Ishikawa (cell line): ENCODE measurements around the gene NEUROG3.

Experiments used
- TEAD4 ChIP-seq: IDR thresholded peaks from 2 replicates; pipeline ENCODE4 v1.6.1; 2012
- TF ChIP-seq, protein P1 (sequence below): IDR thresholded peaks from 2 replicates; pipeline ENCODE4 v1.6.1; 2012
- TF ChIP-seq, protein P2 (sequence below): IDR thresholded peaks from 2 replicates; pipeline ENCODE4 v1.6.1; 2012

Gene NEUROG3

GRCh38 chr10:69533658-69534057 lies 39.6 kb downstream of the NEUROG3 start:
- TF ChIP-seq, protein P1, sequence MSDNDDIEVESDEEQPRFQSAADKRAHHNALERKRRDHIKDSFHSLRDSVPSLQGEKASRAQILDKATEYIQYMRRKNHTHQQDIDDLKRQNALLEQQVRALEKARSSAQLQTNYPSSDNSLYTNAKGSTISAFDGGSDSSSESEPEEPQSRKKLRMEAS: no peak
- TF ChIP-seq TEAD4: no peak

DNA sequence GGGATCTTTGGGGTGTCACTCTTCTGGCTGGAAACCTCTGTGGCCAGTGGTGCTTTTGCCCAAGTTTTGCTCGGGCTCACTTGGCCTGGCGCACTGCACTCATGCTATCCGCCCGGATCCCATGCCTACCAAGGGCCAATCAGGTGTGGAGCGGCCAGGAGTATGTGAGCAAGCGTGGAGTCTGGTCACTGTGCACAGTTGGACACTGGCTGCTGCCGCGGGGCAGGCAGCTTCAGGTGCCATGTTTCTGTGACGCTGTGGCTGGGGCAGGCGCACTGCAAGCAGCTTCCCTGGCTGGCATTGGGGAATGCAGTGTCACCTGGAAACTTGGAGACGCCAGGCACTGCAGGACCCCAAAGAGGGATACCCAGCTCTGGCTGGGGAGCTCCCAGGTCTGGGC lies 45.3 kb downstream of the NEUROG3 start:
- TF ChIP-seq, protein P2, sequence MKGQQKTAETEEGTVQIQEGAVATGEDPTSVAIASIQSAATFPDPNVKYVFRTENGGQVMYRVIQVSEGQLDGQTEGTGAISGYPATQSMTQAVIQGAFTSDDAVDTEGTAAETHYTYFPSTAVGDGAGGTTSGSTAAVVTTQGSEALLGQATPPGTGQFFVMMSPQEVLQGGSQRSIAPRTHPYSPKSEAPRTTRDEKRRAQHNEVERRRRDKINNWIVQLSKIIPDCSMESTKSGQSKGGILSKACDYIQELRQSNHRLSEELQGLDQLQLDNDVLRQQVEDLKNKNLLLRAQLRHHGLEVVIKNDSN: no peak
